ENCODE results near the gene WNT4.
"Not testable (repeated sequence)": the region's sequence is repeated elsewhere in the genome, so short reads cannot be mapped to it uniquely, and the experiment has no call there.

Gene WNT4

DNA sequence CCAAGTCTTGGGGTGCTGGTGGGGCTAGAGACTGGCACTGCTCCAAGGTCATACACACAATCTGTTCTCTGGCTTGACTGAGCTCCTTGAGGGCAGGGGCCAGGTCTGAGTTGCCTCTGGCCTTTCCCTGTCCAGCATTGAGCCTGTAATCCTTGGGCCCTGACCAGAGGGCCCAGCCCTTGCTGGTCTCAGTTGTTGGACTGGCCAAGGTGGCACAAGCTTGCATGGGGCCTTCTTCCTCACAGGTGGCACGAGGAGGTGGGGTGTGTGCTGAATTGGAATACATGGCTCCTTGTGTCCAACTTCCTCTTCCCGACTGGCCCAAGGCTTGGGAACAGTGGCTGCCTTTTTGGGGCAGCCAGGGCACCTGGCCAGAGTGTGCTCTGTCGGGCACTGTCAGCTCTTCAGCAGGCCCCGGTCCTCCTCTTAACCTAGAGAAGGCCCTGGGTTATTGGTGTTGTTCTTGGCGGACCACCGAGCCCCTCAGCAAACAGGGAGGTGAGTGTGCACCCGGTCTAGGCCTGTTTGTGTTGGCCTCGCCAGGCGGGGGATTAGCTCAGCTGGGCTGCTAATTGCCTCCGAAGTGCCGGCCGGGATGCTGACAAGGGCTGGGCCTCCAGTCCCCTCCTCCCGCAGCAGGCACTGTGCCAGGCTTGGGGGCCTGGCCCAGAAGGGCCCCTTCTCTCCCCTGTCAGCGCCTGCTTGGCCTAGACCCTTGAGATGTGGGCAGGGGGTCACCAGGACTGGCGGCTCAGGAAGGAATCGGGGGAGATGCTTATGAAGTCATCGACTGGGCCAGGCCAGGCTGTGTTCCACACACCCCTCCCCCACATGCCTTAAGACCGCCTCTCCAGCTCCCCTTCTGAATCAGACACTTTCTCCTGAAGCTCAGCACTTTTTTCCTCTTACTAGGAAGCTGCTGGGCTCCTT, 28.5 kb downstream of the WNT4 start:
- in situ Hi-C loops (cut with HindIII; ENCODE audit: low sequenced_read_pairs) = loop anchor here (25.0 kb wide), 1 partner anchor 273 kb away; no protein-coding TSS in a partner anchor

DNA sequence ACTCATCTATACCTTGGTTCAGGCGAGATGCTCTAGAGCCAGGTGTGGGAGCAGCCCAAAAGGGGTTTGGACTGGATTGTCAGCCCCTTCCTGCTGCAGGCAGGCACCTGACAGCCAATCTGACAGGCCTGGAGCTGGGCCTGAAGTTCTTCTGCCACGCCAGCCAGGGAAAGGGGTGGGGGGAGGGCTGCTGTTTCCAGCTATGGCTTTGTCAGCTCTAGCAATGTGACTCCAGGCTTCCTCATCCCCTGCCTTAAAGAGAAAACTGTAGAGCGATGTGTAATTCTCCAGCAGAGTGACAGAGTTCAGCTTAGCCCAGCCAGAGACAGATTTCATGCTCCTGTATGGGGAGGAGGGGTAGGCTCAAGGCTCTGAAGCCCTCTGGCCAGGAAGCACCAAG, 30.3 kb downstream of the WNT4 start:
- in situ Hi-C loops (cut with HindIII; ENCODE audit: low sequenced_read_pairs) = loop anchor here (25.0 kb wide), 1 partner anchor 275 kb away; no protein-coding TSS in a partner anchor

DNA sequence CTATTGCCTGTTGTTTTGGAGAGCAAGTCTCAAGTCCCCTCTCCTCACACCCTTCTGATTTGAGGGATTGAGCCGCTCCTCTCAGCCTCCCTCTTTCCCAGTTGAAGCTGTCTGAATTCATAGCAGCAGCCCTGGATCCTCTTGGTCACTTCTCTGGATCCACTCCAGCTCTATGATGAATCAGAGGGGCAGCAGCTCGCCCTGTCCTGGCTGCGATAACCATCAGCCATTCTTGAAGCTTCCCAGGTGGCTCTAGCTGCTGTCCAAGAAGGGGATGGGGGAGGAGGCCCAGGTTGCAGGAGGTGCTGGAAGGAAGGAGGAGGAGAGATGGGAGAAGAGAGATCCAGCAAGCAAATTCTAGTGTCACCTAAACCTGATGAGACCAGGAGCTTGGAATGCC, 31.3 kb downstream of the WNT4 start:
- in situ Hi-C loops (cut with HindIII; ENCODE audit: low sequenced_read_pairs) = loop anchor here (25.0 kb wide), 1 partner anchor 276 kb away; no protein-coding TSS in a partner anchor

DNA sequence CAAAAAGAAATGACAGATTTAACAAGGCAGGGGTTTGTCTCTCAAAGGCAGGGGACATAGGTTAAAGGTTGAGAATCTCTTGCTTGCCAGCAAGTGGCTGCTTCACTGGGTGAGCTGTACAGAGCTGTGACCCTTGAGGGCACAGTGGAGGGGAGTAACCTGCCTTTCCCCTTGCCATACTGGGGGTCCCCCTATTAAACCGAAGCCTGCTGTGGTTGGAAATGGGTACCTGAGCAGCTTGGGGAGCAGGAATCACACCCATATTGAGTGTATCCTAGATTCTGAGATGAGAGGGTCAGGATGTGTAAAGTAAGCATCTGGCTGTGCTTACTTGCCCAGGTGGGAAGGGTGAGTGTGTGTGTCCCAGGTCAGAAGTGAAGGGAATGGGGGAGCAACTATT, 31.8 kb downstream of the WNT4 start:
- in situ Hi-C loops (cut with HindIII; ENCODE audit: low sequenced_read_pairs) = loop anchor here (25.0 kb wide), 1 partner anchor 276 kb away; no protein-coding TSS in a partner anchor

DNA sequence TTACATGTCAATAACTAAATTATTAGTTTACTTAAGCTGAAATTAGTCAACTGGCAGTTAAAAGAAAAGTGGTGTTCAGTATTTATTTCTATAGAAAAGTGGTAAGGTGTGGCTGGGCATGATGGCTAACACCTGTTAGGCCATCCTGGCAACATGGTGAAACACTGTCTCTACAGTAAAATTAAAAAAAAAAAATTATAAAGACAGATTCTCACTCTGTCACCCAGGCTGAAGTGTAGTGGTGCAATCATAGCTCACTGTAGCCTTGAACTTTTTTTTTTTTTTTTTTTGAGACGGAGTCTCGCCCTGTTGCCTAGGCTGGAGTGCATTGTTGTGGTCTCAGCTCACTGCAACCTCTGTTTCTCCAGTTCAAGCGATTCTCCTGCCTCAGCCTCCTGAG, 32.9 kb downstream of the WNT4 start:
- in situ Hi-C loops (cut with HindIII; ENCODE audit: low sequenced_read_pairs) = loop anchor here (25.0 kb wide), 1 partner anchor 277 kb away; no protein-coding TSS in a partner anchor

DNA sequence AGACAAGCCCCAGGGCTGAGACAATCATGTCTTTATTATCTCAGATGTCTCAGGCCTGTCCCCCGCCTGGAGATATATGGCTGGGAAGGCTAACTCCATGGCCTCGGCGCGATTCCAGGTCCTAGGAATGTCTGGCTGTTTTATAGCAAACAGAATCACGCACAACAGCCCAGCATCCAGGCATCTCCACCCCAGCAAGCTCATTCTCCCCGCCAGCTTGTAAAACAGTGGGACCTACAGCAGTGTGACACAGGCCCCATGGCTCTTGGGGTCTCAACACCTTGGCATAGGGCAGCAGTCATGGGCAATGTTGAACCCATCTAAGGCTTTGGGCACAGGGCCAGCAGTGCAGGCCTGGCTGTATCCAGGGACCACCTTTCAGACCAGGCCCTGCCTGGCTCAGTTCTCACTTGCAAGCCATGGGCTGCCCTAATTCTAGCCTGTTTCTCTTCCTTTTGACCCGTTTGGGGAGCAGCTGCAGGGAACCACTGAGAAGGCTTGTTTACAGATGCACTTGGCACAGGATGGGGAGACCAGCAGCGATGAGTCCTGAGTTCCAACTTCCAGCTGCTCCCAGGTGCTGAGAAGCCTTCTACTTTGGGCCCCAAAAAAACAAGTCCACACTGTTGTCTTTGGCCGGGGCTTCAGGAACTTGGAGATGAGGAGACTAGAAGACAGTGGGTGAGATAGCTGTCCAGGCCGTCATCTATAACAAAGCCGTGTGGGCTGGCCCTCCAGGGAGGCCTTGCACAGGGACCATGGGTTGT, 34.4 kb downstream of the WNT4 start:
- in situ Hi-C loops (cut with HindIII; ENCODE audit: low sequenced_read_pairs) = loop anchor here (10.0 to 25.0 kb wide), 2 partner anchors 106 to 279 kb away; no protein-coding TSS in a partner anchor

DNA sequence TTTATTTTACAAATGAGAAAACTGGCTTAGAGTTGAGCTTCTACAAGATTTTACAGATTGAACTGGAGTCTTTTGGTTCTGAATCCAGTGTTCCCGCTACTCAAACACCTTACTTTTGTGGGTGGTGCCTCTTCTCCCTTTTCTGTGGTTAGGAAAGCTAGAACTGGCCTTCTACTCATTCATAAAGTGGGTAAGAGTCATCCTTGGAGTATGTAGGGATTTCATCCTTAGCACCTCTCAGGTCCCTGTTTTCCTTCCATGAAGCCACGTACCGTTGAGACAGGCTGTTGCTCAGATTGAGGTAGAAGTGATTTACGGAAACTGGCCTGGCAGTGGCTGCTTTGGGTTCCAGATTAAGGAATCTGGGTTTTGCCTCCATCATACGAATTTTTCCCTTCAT, 35.8 kb downstream of the WNT4 start:
- in situ Hi-C loops (cut with HindIII; ENCODE audit: low sequenced_read_pairs) = loop anchor here (10.0 to 25.0 kb wide), 2 partner anchors 108 to 280 kb away; no protein-coding TSS in a partner anchor

DNA sequence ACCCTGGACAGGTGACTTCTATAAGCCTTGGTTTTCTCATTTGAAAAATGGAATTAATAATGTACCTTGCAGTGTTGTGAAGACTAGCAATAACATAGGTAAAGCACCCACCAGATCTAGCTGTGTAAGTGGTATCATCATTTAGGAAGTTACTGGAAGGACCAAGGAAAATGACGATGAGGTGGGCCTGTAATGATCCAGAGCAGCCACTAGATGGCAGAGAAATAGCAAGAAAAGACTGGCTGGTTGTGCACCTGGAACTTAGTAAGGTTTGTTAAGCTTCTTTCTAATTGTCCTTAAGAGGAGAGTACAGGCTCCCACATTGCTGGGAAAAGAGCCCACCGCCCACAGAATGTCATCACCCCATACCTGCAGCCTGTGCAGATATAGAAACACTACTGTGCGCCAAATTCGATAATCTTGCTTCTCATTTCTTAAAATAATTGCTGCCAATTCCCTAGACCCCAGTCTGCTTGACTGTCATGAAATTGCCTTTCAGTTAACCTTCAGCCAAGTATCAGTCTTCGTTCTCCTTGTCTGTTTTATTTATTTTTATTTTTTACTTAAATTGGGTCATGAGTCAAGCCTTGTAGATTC, 37.2 kb downstream of the WNT4 start:
- in situ Hi-C loops (cut with HindIII; ENCODE audit: low sequenced_read_pairs) = loop anchor here (10.0 to 25.0 kb wide), 2 partner anchors 109 to 282 kb away; no protein-coding TSS in a partner anchor

DNA sequence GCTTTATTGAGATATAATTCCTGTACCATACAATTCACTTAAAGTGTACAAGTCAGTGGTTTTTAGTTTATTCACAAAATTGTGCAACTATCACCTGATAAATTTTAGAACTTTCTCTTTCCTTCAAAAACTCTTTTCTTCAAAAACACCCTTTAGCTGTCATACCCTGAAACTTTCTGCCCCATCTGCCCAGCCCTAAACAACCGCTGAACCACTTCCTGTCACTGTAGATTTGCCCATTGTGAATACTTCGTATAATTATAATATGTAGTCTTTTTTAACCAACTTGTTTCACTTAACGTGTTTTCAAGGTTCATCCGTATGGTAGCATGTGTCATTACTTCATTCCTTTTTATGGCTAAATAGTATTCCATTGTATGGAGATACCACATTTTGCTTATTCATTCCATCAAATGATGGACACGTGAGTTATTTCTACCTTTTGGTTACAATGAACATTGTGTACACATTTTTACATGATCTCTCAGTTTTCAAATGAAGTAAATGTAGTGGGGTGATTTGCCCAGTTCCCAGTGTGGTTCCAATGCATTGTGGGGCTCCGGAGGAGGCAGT, 37.9 kb downstream of the WNT4 start:
- in situ Hi-C loops (cut with HindIII; ENCODE audit: low sequenced_read_pairs) = loop anchor here (10.0 to 25.0 kb wide), 2 partner anchors 110 to 282 kb away; no protein-coding TSS in a partner anchor

DNA sequence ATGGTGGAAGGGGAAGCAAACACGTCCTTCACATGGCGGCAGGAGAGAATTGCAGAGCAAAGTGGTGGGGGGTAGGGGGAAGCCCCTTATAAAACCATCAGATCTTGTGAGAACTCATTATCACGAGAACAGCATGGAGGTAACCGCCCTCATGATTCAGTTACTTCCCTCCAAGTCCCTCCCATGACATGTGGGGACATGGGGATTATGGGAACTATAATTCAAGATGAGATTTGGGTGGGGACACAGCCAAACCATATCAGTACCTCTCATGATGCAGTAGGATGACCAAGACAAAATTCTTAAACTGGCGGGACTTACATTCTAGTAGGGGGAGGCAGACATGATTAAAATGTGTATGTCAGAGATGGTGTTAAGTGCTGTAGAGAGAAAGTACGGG, 38.8 kb downstream of the WNT4 start:
- in situ Hi-C loops (cut with HindIII; ENCODE audit: low sequenced_read_pairs) = loop anchor here (10.0 to 25.0 kb wide), 2 partner anchors 111 to 283 kb away; no protein-coding TSS in a partner anchor

DNA sequence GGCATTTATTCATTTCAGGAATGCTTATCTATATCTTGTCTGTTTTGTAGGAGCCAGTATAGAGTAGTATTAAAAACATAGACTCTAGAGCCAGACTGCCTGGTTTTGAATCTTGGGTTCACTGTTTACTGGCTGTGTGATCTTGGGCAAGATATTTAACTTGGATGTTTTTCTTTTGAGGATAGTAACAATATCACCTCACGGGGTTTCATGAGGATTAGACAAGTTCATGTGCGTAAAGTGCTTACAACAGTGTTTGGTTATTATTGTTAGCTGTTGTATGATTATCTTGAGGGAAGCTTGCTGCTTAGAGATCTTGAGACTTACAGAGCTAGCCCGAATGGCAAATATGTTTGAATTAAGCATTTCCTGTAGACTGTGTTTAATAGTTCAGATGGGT, 40.2 kb downstream of the WNT4 start:
- in situ Hi-C loops (cut with HindIII; ENCODE audit: low sequenced_read_pairs) = loop anchor here (10.0 to 25.0 kb wide), 2 partner anchors 112 to 285 kb away; no protein-coding TSS in a partner anchor

DNA sequence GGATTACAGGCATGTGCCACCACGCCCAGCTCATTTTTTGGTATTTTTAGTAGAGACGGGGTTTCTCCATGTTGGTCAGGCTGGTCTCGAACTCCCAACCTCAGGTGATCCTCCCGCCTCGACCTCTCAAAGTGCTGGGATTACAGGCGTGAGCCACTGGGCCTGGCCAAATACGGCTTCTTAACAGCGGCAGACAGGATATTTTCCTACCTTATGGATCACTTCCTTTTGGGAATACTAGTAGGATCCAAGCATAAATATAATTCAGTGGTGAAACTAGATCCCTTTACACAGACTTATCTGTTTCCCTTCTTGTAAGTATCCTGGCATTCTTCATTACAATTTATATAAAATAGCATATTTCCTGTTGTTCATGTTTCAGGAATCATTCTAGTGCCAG, 40.9 kb downstream of the WNT4 start:
- in situ Hi-C loops (cut with HindIII; ENCODE audit: low sequenced_read_pairs) = loop anchor here (10.0 to 25.0 kb wide), 2 partner anchors 113 to 285 kb away; no protein-coding TSS in a partner anchor

DNA sequence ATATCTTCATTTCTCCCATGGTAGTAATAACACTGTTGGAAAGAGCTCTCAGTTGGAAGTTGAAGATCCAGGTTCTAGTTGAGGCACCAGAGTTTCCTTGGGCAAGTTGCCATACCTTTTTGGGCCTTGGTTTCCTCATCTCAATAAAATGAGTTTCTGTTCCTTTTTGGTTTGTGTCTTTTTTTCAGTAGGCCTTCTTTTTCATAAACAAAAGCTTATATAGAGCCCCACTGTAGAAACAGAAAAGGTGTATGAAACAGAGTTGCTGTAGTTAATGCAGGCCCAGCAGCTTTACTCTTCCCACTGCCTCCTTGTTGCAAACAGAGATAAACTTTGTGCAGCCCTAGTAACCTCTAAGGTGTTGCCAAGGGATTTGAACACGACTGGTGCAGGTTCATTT, 41.7 kb downstream of the WNT4 start:
- in situ Hi-C loops (cut with HindIII; ENCODE audit: low sequenced_read_pairs) = loop anchor here (10.0 to 25.0 kb wide), 2 partner anchors 114 to 286 kb away; no protein-coding TSS in a partner anchor

DNA sequence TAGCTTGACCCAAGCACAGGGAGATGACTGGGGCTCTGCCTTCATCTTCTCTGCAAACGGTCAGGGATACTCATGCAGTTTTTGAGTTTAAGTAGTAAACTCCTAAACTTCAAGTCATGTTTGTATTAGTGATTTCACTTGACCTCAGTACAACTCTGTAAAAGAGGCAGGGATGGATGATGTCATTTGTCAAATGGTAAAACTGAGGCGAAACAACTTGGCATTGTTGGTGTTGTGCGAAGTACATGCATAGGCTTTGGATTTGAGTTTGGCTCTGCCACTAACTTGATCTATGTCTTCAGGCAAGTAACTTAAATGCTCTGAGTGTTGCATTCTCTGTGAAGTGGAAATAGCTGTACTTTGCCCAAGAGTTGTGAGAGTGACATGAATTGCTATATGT, 42.7 kb downstream of the WNT4 start:
- in situ Hi-C loops (cut with HindIII; ENCODE audit: low sequenced_read_pairs) = loop anchor here (10.0 to 25.0 kb wide), 2 partner anchors 115 to 287 kb away; no protein-coding TSS in a partner anchor

DNA sequence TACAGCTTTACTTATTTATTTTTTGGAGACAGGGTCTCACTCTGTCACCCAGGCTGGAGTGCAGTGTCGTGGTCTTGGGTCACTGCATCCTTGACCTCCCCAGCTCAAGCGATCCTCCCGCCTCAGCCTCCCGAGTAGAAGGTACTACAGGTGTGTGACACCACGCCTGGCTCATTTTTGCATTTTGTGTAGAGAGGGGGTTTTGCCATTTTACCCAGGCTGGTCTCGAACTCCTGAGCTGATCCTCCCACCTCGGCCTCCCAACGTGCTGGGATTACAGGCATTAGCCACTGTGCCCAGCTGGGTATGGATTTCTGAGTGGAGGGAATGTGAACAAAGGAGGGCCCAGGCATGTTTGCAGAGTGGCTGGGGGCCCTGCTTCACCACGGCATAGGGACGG, 44.1 kb downstream of the WNT4 start:
- in situ Hi-C loops (cut with HindIII; ENCODE audit: low sequenced_read_pairs) = no loop called here

DNA sequence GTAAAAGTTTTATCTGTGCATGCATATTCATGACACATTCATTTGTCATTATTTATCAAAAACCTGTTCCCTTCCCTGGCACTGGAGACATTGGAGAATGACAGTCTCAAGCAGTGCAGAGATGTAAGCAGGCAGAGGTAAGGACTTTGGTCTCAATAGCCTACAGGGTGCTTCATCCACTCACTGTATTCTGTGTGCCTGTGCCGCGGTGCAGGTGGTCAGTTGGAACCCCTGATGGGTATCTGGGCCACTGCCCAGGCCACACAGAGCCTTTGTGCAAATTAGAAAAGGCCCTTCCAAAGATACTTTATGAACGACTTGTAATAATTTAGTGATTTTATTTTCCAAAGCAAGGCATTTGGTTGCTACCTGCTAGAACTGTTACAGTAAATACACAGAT, 46.4 kb downstream of the WNT4 start:
- in situ Hi-C loops (cut with HindIII; ENCODE audit: low sequenced_read_pairs) = no loop called here

DNA sequence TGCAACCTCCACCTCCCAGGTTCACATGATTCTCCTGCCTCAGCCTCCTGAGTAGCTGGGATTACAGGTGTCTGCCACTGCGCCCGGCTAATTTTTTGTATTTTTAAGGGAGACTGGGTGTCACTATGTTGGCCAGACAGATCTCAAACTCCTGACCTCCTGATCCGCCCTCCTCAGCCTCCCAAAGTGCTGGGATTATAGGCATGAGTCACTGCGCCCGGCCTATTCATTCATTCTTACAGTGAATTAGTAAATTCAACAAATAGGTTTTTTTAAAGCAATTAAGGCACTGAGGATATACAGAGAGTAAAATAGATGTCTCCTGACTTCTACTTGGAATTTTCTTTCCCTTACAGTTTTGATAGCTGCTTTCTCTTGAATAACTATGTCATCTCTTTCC, 46.9 kb downstream of the WNT4 start:
- in situ Hi-C loops (cut with HindIII; ENCODE audit: low sequenced_read_pairs) = no loop called here

DNA sequence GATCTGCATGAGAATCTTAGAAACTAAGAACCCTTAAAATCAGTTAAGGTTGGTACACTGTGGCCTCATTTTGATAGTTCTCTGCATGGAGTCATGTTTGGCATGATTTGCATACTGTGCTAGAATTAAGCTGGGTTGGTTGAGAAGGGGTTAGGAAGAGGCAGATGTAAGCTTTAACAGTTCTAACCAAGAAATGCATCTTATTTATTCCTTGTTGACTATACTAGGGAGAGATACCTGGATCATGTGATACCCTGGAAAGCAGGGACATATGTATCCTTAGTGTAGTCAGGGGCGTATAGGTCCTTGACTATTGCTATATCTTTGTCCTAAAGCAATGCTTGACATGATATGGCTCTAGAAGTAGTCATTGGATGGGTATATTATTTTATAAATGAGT, 49.4 kb downstream of the WNT4 start:
- in situ Hi-C loops (cut with HindIII; ENCODE audit: low sequenced_read_pairs) = no loop called here

DNA sequence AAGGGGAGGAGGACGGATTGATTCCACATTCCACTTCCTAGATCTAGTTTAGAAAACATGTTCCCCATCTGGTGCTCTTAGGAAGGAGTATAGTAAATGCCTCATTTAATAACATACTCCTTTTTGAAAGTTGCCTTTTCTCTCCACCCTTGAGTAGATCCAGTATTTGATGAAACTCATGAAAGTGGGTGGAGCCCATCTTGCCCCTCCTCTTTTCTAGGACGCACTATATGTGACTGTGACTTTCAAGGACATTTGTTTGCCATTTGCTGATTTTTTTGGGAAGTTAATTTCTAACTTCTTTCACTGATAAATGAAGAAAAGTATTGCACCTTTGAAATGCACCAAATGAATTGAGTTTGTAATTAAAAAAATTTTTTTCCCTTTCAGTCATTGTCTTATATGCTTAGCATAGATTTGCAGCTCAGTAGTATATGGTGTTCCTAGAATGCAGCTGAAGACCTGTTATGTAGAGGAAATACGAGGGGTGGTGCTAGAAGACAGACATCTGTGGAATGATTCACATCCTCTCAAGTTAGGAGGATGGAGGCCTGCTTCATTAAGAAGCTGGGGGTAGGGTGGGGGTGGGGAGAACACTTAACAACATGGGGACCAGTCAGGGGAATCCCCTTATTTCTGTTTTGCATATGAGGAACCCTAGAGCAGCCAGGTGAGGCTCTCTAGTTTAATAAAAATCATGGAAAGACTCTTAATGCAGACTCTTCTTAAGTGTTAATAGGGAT, 50.7 kb downstream of the WNT4 start:
- in situ Hi-C loops (cut with HindIII; ENCODE audit: low sequenced_read_pairs) = not testable (repeated sequence)
